Middle frontal gyrus (tissue), 1 donor: ENCODE results near the gene NOS1AP.

Experiments
- DNase-seq: peaks from one replicate; pipeline ENCODE4 v3.0.0-alpha.2; 2015; ENCODE audit warnings: low spot score; ENCODE audit errors: extremely low spot score

The NOS1AP gene

DNA sequence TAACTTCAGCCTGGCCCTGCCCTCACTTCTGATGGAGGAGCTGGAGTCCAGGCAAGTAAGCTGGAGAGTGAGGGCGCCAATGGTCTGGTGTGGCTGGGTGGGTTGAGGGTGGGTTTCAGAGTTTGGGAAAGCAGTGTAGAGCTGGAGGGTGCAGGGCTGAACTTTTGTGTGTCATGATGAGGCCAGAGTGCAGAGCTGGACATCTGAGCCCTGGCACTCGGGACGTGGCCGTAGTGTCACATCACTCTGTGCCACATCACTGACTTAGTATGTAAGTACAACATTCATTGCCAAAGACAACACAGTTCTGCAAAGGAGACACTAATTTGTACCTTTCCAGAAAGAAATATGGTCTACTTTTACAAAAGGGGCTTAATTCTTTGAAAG, 291.4 kb downstream of the NOS1AP start:
- DNase-seq, result no peak

DNA sequence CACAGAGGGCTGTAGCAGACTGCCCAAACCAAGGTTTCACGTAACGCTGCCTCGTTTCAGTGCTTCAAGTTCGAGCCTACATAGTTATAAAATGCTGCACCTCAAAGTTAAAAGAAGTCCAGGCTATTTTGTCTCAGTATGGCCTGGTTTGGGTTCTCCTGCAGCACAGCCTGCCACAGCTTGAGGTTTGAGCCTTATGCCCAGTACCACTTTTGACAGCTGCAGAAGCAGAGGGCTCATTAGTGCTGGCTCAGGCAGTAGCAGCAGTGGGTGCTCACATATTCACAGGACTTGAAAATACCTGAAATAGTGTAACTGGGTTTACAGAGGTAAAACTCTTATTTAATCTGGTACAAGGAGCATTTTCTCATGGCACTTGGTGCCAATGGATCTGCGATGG, 291.9 kb downstream of the NOS1AP start:
- no peak for DNase-seq

DNA sequence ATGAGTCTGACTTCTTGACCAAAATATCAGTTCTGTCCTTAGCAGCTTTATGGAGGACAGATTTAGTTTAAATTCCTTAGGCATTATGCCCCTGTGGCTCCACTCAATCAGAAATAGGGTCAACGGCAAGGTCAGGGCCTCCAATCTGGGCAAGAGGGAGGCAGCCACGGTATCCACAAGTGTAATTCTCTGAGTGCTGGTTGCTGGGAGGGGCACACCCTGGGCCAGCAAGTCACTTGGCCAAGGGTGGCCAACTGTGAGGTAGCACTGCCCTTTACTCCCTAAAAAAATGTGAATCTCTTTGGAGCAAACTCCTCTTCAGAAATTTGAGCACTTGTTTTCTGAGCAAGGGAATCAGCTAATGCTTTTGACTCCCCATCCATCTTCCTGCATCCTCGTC, 294.3 kb downstream of the NOS1AP start:
- DNase-seq, result no peak

DNA sequence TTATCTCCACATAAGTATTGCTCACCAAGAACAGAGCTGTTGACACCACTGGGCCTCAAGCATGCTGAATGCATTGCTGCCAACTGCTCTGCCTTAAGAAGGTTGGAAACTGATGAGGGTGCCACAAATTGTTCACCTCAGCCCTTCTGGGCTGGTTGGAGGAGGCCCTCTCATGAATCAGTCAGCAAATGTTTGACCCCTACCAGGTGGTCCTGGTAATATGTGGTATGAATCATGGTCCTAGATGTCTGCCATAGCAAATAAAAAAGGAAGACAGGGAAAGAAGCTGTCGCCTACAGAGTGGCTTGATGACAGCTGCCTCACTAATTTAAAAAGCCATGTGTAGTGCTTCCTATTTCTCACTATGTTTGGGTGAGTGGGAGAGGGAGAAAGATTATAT, 295.0 kb downstream of the NOS1AP start:
- DNase-seq, result no peak

DNA sequence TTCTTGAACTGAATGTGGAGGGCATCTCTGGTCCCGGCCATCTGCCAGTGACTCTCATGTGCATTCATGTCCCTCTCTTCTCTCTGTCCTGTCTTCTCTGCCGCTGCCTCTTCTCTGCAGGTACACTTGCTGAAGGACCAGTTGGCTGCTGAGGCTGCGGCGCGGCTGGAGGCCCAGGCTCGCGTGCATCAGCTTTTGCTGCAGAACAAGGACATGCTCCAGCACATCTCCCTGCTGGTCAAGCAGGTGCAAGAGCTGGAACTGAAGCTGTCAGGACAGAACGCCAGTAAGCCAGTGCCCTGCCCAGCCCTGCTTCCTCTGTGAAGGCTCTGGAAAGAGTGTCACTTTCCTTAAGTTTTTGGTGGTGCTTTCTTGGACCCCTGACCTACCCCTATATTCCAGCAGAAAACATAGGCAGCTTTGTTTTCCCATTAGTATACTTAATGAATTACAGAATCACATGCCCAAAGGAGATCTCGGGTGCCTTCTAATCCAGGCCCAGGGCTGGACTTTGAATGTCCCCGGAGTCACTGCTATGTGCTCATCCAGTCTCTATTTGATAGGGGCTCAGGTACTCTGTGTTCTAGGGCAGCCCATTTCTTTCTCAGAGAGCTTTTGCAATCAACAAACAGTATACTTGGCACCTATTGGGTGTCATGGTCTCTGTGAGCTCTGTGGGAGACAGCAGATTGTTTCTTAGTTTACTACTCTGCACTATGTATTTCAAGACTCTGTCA, 296.0 kb downstream of the NOS1AP start:
- DNase-seq, result no peak

GRCh38 chr1:162366149-162366548, 296.7 kb downstream of the NOS1AP start:
- no peak for DNase-seq

- DNase-seq, result no peak
These were observed 297.2 kb downstream of the NOS1AP start for GRCh38 chr1:162366671-162367070.

DNA sequence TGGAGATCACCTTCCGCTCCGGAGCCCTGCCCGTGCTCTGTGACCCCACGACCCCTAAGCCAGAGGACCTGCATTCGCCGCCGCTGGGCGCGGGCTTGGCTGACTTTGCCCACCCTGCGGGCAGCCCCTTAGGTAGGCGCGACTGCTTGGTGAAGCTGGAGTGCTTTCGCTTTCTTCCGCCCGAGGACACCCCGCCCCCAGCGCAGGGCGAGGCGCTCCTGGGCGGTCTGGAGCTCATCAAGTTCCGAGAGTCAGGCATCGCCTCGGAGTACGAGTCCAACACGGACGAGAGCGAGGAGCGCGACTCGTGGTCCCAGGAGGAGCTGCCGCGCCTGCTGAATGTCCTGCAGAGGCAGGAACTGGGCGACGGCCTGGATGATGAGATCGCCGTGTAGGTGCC, 297.6 kb downstream of the NOS1AP start:
- no peak for DNase-seq

DNA sequence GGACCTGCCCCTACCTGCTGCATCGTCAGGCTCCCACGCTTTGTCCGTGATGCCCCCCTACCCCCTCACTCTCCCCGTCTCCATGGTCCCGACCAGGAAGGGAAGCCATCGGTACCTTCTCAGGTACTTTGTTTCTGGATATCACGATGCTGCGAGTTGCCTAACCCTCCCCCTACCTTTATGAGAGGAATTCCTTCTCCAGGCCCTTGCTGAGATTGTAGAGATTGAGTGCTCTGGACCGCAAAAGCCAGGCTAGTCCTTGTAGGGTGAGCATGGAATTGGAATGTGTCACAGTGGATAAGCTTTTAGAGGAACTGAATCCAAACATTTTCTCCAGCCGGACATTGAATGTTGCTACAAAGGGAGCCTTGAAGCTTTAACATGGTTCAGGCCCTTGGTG, 298.3 kb downstream of the NOS1AP start:
- DNase-seq, result no peak

DNA sequence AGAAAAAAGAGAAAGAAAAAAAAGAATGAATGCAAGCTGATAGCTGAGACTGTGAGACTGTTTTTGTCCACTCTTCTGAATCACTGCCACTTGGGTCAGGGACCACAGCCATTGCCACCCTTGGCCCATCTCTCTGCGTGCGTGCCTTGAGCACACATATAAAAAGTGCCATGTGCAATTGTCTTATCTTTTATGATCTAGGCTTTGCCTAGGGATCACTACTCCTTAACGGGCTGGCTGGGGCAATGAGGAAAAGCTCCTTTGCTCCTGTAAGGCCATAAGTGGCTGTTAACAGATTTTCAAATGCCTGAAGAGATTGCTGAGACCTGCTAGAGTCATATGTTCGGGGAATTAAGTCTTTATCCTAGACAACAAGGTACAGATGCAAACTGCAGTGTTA, 299.0 kb downstream of the NOS1AP start:
- no peak for DNase-seq

- DNase-seq, result no peak
These were observed 300.1 kb downstream of the NOS1AP start for GRCh38 chr1:162369571-162369970.

DNA sequence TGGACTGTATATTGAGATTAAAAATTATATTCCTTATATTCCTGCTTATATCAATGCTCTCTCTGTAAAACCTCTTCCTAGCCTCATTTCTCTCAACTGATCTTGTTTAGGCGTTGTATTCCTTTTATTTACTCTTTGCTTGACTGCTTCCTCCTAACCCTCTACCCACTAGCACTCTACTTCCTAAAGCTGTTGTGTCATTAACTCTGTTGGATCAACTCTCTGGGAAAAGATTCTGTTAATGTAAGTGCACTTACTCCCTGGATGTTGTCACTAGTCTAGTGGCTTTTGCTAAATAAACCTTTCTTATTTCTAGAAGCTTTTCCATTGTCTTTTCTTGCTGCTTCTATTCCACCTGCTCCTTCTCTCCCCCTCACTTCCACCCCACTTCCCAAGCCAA, 300.7 kb downstream of the NOS1AP start:
- no peak for DNase-seq

- DNase-seq, result no peak
These were observed 301.2 kb downstream of the NOS1AP start for GRCh38 chr1:162370721-162371120.

DNA sequence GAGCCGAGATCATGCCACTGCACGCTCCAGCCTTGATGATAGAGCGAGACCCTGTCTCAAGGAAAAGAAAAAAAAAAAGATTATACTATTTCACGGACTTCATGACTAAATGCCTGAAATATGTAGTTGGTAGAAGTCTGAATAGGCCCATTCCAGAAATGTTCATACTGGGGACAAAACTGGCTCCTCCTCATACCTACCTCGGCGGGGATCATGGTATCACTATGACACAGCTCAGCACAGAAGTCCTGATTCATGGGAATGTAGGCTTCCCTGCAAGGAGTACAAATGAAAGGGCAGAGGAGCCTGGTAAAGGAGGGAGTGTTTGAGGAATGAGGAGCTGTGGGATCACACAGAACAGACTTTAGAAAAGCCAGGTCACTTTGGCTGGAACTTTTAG, 302.1 kb downstream of the NOS1AP start:
- DNase-seq, result no peak

GRCh38 chr1:162372159-162373071, 302.9 kb downstream of the NOS1AP start:
- no peak for DNase-seq

DNA sequence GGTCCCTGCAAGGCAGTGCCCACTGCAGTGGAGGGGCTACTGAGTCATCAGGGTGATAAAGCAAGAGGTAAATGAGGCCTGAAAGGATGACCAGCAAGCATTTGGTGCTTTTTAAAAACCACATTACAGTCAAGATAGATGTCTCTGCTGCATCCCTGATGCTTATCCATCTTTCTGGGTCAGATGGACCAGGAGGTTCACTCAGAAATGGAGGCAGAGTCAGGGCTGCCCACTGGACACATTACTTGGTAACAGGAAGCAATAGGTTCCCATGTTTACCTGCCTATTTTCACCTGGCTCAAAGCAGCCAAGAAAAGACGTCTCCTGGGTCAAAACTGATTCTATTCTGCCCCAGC, 303.6 kb downstream of the NOS1AP start:
- DNase-seq, result no peak

DNA sequence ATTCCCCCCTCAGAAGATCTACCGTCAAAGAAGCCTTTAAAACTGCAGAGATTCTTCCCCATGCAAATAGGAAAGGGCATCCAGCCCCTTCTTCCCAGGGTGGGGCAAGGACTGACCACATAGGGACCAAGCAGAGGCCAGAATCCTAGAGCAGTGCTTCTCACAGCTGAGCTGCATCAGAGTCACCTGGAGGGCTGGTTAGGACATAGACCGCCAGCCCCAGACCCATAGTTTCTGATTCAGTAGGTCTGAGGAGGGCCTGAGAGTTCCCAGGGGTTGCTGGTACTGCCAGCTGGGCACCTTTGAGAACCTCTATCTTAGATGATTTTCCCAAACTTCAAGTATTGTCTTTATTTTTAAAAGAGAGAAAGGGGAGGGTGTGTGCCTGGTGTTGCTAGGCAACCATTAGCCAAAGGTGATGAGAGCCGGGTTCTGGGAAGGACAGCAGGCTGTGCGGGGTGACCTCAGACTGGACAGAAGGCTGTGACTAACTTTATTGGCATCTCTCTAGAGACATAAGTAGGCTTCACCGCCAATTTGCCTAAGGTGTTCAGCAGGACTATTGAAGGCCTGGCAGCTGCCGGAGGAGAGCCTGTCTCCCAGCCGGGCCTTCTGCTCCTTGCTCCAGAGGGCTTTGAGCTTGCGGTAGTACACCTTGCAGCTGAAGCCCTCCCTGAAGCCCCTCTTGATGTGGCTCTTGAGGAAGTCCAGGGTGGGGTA, 304.2 kb downstream of the NOS1AP start:
- DNase-seq, result no peak

DNA sequence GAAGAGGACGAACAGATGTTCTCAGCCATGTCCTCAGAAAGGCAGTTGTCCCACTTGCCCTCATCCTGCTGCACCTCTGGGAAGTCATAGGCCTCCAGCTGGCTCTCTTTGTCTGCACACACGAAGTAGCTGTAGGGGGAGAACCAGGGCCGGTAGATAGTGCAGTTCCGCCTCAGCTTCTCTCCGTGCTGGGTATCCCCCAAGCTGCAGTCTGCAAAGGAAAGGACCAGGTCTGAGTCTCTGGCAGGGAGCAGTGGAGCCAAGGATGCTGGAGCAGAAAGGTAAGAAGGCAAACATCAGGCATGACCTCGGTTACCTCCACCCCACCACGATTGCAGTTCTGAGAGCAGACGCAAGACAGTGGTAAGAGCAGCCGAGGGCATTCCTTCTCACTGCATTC, 304.9 kb downstream of the NOS1AP start:
- no peak for DNase-seq

DNA sequence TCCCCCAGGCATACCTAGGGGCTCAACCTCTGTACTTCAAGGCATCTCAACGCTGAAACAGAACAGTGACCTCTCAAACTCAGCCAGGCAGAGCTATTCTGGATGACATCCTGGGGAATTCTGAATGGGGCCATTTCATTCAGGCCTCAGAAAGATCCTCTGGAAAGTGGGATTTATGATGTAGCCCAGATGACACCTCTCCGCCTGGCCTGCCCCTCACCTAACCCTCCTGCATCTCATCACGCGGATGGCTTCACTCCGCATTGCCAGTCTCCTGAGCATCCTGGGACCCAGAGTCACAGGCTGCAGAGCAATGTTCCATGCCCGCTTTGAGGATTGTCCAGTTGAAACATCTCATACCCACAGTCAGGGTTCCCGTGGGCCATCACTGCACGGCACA, 306.0 kb downstream of the NOS1AP start:
- DNase-seq, result no peak

- no peak for DNase-seq
These were observed 307.2 kb downstream of the NOS1AP start, which contains the start of gene SPATA46 for GRCh38 chr1:162376691-162377090. Gene SPATA46 (minus strand): TSS chr1:162376854. CDS start chr1:162376790, 64 bp downstream.

DNA sequence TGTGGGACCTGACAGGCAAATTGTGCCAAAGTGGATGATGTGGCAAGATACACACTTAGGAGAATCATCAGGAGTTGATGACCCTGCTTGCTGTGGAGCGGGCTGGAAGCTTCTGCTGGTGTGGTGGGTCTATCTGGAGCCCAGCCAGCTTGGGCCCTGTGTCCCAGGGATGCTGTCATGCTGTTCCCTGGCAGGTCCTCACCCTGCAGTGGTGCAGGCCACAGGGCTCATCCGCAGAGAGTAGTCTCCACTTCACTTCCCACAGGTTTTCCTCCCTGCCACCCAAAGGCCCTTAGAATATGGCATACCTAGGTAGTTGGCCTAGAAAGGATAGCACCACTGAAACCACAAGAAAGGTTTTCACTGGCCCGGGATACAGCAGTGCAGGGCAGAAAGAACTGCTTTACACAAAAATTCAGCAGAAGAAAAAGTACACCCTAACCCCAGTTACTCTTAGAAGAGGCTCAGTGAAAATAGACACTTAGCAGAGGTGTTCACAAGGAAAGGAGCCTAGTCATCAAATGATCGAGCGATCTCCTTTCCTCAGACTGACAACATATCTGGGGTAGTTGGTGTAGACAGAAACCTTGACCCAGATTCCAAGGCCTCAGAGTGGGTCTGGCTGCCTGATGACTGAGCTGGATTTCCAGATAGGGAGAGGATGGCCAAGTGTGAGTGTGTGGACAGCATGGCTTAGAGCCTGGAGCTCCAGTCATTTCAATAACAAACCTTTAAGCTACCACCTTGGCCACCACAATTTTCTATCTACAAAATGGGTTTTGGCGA, 310.8 kb downstream of the NOS1AP start:
- no peak for DNase-seq
